Prostate gland (tissue), 2 donors: ENCODE data around the gene FXYD6.

Source experiments
- CTCF ChIP-seq, 4 experiments: fragments of 200-600 bp in 2 of 4; fragments of 450-650 bp in 2 of 4; sonication (generic) in 2 of 4; IDR thresholded peaks; 1 replicate in 3 of 4; 2 replicates in 1 of 4; pipeline ENCODE4 v1.5.1; 2016 to 2019; ENCODE audit warnings: antibody characterized with exemption in 4 of 4, mild to moderate bottlenecking in 2 of 4, moderate library complexity in 2 of 4
- POLR2A ChIP-seq: fragments of 450-650 bp; IDR thresholded peaks from one replicate; pipeline ENCODE4 v1.6.1; 2016; ENCODE audit warnings: antibody characterized with exemption, mild to moderate bottlenecking
- POLR2AphosphoS5 ChIP-seq: sonication (generic); formaldehyde crosslinking; IDR thresholded peaks from one replicate; pipeline ENCODE4 v1.6.1; 2017; ENCODE audit warnings: antibody characterized with exemption

GRCh38 chr11:117875382-117876058 lies 938 bp downstream of the FXYD6 start:
- TF ChIP-seq CTCF (IDR thresholded peaks at IDR 0.05), result no peak
- TF ChIP-seq POLR2AphosphoS5, result no peak
- TF ChIP-seq POLR2A, result no peak
